ENCODE data around the gene STRN4. TPM values are rescaled to one million over a fixed set of nuclear protein-coding genes. Genes with fewer than 3 reads are reported as not detected.

The STRN4 gene
- total RNA-seq, 4 donors from 2014 or later = 81.6 to 306 (median 174) TPM

GRCh38 chr19:46741447-46741846 is 4.8 kb downstream of the STRN4 start:
- 88% methylated on average over 17 of the region's 17 CpGs; no CpG with 5 or more reads in 1 of the 2 donors for WGBS, 2 donors (ENCODE audit: low coverage in 1 of 2)
- Histone ChIP-seq H3K9me3 (no peaks in the 10 kb centered on the region), H3K4me3 (no peak overlapping the region), H3K36me3 (peaks cover 0 to 8% (median 3%) of the 10 kb centered on the region in 4 donors), H3K27me3 (no peaks in the 10 kb centered on the region), H3K4me1 (peaks cover 9 to 33% (median 16%) of the 10 kb centered on the region in 4 donors), H3K27ac (no peak overlapping the region)
- in situ Hi-C loops (cut with MboI; ENCODE audit: low pct_ligation_motif_present in 1 of 4, low pct_unique_long_range_greater_than_20kb in 1 of 4, low sequenced_read_pairs in 3 of 4) = no loop called here
- intact Hi-C loops (cut with DNase I; ENCODE audit: low total_unique reads) = no loop called here
- DNase-seq = no peak
- TF ChIP-seq CTCF (IDR thresholded peaks at IDR 0.05) = no peak
- no peak for TF ChIP-seq POLR2AphosphoS5 (IDR thresholded peaks at IDR 0.05)
- no peak for TF ChIP-seq POLR2A (IDR thresholded peaks at IDR 0.05)
- TF ChIP-seq EP300 (IDR thresholded peaks at IDR 0.05; ENCODE audit: low read depth) = no peak

- TF ChIP-seq CTCF (IDR thresholded peaks at IDR 0.05) (no peak), POLR2AphosphoS5 (IDR thresholded peaks at IDR 0.05) (no peak), EP300 (IDR thresholded peaks at IDR 0.05; ENCODE audit: low read depth) (no peak), POLR2A (IDR thresholded peaks at IDR 0.05) (no peak)
- DNase-seq = no peak
- H3K36me3 ChIP-seq = peaks cover 0 to 18% (median 3%) of the 10 kb centered on the region in 4 donors
- H3K27ac ChIP-seq = no peak overlapping the region
- H3K9me3 ChIP-seq = no peaks in the 10 kb centered on the region
- in situ Hi-C loops (cut with MboI; ENCODE audit: low pct_ligation_motif_present in 1 of 4, low pct_unique_long_range_greater_than_20kb in 1 of 4, low sequenced_read_pairs in 3 of 4) = no loop called here
- H3K27me3 ChIP-seq = no peaks in the 10 kb centered on the region
- H3K4me3 ChIP-seq = no peak overlapping the region
- intact Hi-C loops (cut with DNase I; ENCODE audit: low total_unique reads) = no loop called here
- 80 to 86% methylated on average over 2 to 13 of the region's 14 CpGs for WGBS, 2 donors (ENCODE audit: low coverage in 1 of 2)
- peaks cover 3 to 22% (median 8%) of the 10 kb centered on the region in 4 donors for H3K4me1 ChIP-seq
Observed at GRCh38 chr19:46739290-46739771, 6.9 kb downstream of the STRN4 start.

- in situ Hi-C loops (cut with MboI; ENCODE audit: low pct_ligation_motif_present in 1 of 4, low pct_unique_long_range_greater_than_20kb in 1 of 4, low sequenced_read_pairs in 3 of 4) = no loop called here
- Histone ChIP-seq H3K9me3 (no peaks in the 10 kb centered on the region), H3K27ac (no peak overlapping the region), H3K4me1 (peaks cover 0 to 8% (median 3%) of the 10 kb centered on the region in 4 donors), H3K27me3 (no peaks in the 10 kb centered on the region), H3K4me3 (no peak overlapping the region), H3K36me3 (peaks cover 0 to 25% (median 10%) of the 10 kb centered on the region in 4 donors)
- intact Hi-C loops (cut with DNase I; ENCODE audit: low total_unique reads) = no loop called here
- WGBS, 2 donors (ENCODE audit: low coverage in 1 of 2) = 83% methylated on average over 19 of the region's 19 CpGs; no CpG with 5 or more reads in 1 of the 2 donors
- TF ChIP-seq POLR2AphosphoS5 (IDR thresholded peaks at IDR 0.05) (no peak), EP300 (IDR thresholded peaks at IDR 0.05; ENCODE audit: low read depth) (no peak), POLR2A (IDR thresholded peaks at IDR 0.05) (no peak), CTCF (IDR thresholded peaks at IDR 0.05) (no peak)
- DNase-seq = no peak
Observed at GRCh38 chr19:46737761-46738171, 8.5 kb downstream of the STRN4 start.

GRCh38 chr19:46737298-46737654 is 9.0 kb downstream of the STRN4 start:
- in situ Hi-C loops (cut with MboI; ENCODE audit: low pct_ligation_motif_present in 1 of 4, low pct_unique_long_range_greater_than_20kb in 1 of 4, low sequenced_read_pairs in 3 of 4) = no loop called here
- peaks cover 0 to 7% (median 3%) of the 10 kb centered on the region in 4 donors for H3K4me1 ChIP-seq
- no peak for DNase-seq
- no peaks in the 10 kb centered on the region for H3K27me3 ChIP-seq
- no peak overlapping the region for H3K4me3 ChIP-seq
- H3K9me3 ChIP-seq = no peaks in the 10 kb centered on the region
- WGBS, 2 donors (ENCODE audit: low coverage in 1 of 2) = 80% methylated on average over 7 of the region's 7 CpGs; no CpG with 5 or more reads in 1 of the 2 donors
- intact Hi-C loops (cut with DNase I; ENCODE audit: low total_unique reads) = no loop called here
- TF ChIP-seq CTCF (IDR thresholded peaks at IDR 0.05) (no peak), EP300 (IDR thresholded peaks at IDR 0.05; ENCODE audit: low read depth) (no peak), POLR2A (IDR thresholded peaks at IDR 0.05) (no peak), POLR2AphosphoS5 (IDR thresholded peaks at IDR 0.05) (no peak)
- peaks cover 0 to 29% (median 13%) of the 10 kb centered on the region in 4 donors for H3K36me3 ChIP-seq
- no peak overlapping the region for H3K27ac ChIP-seq
